HK-2 (cell line): ENCODE results near the gene BTF3.
"Not testable (repeated sequence)": the region's sequence is repeated elsewhere in the genome, so short reads cannot be mapped to it uniquely, and the experiment has no call there.

Experiments used
- DNase-seq: peaks from one replicate; pipeline ENCODE4 v3.0.0-alpha.2; 2018; ENCODE audit not compliant: unreplicated experiment

Gene BTF3

DNA sequence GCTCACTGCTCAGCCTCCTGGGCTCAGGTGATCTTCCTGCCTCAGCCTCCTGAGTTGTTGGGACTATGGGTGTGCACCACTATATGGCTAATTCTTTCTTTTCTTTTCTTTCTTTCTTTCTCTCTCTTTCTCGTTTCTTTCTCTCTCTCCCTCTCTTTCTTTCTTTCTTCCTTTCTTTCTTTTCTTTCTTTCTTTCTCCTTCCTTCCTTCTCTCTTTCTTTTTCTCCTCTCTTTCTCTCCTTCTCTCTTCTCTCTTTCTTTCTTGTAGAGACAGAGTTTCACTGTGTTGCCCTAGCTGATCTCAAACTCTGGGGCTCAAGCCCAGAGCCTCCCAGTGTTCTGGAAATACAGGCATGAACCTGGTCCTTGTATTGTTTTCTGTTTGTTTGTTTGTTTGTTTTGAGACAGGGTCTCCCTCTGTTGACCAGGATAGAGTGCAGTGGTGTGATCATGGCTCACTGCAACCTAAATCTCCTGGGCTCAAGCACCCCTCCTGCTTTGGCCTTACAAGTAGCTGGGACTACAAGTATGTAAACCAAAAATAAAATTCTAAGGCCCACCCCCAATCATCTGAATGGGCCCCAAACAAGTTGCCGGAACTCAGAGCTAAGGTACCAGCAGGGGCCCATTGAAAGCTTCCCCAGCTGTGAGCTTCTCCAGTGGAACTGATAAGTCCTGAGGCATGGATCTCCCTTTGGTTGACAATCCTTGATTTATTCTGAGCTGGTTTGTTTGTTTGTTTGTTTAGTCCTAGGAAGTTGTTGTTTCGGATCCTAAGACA is 11.9 kb upstream of the BTF3 start:
- DNase-seq: no peak

DNA sequence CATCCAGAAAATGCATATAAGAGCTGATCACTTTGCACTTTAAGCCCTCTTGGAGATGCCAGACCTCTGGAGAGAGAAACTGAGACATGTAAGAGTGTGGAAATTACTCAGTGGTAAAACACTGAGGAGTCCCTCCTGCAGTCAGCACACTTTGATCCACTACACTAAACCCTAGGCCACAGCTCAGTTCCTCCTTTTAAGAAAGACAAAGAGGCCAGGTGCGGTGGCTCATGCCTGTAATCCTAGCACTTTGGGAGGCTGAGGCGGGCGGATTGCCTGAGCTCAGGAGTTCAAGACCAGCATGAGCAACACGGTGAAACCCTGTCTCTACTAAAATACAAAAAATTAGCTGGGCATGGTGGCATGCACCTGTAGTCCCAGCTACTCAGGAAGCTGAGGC is 11.0 kb upstream of the BTF3 start:
- DNase-seq: not testable (repeated sequence)

DNA sequence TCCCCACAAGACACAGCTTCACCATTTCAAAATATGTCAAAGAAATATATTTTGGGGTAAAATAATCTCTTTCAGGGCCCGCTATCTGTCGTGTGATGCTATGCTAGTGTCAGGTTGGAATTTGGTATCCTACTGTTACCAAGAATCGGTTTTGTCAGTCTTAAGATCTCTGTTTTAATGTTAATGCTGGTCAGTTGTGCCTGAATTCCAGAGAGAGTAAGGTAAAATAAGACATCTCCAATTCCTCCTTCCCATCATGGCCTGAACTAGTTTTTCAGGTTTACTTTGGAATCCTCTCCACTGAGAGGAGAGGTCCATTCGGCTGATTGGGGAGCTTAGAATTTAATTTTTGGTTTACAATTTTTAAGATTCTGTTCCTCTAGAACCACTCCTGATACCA is 10.4 kb upstream of the BTF3 start:
- no peak for DNase-seq

DNA sequence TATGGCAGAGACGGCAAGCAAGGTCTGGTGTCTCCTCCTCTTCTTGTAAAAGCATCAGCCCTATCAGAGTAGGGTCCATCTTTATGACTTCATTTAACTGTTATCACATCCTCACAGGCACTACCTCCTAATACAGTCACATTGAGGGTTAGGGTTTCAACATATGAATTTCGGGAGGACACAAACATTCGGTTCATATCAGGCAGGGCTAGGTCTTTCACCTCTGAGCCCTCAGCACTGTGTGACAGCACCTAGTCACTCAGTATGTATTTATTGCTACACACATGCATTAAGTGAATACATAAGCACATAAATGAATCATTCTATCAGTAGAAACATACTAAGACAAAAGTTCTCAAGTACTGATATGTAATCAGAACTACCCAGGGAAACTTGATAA is 9.4 kb upstream of the BTF3 start:
- no peak for DNase-seq

DNA sequence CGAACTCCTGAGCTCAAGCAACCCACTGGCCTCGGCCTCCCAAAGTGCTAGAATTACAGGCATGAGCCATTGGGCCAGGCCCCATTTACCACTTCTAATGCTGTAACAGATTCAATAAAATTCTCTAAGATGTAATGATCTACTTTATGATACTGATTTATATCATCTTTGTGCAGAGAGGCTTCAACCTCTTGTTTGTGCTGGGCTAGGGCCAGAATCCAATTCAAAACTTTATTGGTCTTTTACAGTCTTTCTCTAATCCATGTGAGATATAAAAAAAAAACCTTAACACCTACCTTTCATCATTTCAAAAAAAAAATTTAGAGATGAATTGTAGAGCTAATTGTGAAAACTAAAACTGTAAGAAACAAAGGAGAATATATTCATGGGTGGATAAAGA is 8.2 kb upstream of the BTF3 start:
- DNase-seq: no peak

DNA sequence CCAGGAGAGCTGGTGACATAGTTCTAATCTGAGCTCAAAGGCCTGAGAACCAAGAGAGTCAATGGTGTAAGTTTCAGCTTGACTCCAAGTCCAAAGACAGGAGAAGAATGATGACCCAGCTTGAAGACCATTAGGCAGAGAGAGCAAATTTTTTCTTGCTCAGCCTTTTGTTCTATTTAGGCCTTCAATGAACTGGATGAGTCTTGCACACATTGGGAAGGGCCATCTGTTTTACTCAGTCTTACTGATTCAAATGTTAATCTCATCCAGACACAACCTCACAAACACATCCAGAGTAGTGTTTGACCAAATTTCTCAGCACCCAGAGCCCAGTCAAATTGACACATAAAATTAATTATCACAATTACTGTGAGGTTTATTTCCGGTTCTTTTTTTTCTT is 7.1 kb upstream of the BTF3 start:
- DNase-seq: no peak

DNA sequence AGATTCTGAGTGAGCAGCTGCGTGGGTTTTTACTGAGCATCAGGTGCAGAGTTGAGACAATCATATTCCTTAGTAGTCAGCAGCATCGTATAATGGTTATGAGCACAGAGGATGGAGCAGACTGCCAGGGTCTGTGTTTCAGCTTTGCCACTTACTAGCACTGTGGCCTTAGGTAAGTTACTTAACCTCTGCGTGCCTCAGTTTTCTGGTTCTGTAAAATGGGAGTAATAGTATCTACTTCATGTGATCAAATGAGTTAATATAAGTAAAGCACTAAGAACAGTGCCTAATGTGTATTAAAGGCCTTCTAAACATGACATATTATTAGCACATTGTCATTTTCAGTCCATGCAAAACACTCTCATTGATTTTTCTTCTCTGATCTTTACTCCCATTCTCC is 4.8 kb upstream of the BTF3 start:
- no peak for DNase-seq

DNA sequence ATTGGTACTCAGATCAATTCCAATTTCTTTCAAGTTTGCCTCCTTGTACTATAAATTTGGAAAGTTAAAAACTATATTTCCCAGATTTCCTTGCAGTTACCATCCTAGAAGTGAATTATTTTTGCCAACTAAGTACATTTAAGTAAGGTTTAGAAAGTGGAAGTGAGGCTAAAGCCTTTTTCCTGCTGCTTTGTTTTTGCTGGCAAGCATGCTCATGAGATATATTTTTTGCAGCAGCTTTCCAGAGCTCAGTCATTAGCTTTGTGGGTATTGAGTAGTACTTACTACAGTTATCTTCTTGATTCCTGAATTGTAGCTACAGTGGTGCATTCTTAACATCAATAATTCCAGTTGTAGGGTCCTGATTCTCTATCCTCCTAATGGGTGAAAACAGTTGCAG is 3.5 kb upstream of the BTF3 start:
- no peak for DNase-seq

DNA sequence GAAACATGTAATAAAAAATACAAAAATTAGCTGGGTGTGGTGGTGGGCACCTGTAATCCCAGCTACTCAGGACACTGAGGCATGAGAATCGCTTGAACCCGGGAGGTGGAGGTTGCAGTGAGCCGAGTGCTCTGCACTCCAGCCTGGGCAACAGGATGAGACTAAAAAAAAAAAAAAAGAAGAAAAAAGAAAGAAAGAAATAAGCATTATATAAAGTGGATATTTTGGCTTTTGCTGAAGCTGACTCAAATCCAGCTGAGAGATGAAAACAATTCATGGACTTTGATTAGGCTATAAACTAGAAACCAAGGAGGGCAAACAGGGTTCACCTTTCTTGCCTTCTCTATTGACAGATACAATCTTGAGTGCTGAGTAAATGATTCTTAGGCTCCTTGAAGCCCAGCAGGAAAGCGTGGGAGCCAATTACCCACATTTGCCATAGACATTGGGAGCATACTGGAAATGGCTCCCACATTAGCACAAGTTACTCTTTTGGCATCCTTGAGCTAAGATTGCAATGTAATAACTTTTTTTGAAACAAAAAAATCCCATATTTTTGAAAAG is 2.4 kb upstream of the BTF3 start:
- no peak for DNase-seq

DNA sequence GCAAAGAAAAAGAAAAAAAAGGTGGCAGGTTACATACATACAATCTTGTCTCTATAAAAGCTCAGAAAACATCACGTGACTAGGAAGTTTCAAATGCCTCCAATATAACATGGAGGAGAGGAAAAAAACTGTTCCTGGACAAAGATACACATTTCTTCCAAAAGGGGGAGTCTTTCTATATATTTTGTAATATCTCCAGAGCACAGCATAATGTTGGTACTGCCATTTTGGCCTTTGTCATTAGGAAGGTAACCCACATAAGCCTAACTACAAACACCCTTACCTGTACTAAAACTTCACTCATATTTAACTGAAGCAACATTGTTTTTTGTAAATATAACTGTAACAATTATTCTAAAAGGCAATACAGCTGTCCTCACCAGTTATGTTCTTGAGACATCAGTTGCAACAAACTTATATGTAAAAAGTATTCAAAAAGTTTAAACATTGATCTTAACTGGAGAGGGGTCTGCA is 1.2 kb upstream of the BTF3 start:
- no peak for DNase-seq

DNA sequence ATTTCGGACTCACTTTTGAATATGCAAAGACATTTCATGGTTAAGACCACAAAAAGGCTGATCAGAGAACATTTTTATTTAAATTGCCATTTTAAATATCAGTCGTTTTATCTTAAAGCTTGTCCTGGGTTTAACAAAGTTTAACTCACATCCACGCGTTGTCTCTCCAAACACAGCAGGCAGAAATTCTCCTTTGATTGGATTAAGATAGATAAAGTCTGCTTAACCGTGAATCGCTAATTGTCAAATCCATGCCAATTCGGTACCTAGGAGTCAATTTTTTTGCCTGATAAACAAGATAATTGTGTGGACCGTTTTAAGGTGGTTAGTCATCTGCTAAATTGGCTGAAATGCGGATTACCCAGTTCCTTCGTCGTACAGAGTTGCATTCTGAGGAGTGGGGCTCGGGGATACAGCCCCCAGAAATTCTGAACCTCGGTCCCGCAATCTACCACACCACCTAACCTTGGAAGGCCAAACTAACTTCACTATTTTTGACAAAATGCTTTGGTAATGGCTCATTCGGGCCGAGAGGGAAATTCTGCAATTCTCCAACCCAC is 665 bp upstream of the BTF3 start:
- DNase-seq: no peak

DNA sequence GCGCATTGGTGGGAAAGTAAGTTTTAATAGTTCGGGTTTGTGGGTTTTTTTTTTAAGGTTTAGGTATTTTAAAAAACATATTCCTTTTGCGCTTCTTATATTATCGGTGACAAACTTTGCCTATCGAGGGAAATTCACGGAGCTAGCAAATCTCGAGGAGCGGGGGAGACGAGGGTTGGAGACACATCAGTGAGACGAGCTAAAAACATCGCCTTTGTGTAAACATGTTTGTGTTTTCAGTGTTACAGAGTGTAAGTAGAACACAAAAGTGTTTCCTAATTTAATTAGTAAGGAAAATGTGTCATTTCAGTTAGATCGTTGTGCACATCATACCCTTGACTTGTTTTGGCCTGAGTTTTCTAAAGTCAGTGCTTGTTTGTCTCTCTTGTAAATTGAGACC is 945 bp downstream of the BTF3 start:
- DNase-seq: no peak

DNA sequence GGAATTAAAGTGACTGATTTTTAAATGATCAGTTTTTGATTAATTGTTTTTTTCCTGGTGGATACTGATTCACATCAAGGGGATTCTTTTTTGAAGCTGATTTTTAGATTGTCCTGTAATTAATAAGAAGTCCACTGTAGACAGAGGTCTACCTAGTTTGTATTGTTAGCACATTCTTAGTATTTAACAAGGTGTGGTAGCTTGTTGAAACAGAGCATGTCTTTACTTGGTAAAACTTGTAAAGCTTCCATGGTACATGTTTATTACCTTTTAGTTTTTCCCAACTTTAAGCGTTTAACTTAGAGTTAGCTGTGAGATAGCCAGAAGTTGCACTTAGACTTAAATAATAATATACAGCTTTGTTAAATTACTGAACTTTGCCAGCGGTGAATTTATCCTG is 1.5 kb downstream of the BTF3 start:
- no peak for DNase-seq

DNA sequence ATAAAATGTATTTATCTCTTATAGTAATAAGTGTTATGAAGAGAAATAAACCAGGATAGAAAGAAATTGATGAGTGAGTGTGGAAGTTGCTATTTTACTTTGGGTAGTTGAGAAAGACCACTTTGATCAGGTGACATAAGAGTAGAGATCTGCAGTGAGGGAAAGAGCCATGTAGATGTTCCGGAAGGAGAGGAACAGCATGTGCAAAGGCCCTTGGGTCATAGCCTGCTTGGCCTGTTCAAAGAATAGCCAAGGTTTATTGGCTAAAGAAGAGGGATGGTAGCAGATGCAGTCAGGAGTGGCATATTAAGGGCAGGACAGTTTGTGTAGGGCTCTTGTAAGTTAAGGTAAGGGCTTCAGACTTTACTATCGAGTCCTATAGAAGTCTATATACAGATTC is 3.2 kb downstream of the BTF3 start:
- DNase-seq: no peak

DNA sequence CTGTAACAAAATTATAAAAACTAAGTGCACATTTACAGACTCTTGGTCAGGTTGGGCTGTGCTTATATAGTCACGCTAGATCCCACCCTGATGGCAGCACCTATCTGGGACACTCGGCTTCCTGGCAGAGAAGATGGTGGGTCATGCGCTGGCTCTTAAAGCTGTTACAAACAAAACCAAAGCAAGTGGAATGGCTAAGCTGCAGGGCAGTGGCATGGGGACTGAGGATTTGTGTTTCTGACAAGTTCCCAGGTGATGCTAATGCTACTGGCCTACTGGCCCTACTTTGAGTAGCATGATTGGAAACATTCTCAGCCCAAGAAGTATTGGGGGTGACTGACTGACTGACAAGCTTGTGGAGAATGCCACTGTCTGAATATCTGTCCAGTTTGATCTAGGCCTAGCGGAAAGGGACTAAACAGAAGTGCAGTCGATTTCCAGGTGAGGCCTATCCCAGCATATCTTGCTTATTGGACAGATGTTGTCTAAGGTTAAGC is 8.3 kb downstream of the BTF3 start:
- DNase-seq: peak; percentile 4

DNA sequence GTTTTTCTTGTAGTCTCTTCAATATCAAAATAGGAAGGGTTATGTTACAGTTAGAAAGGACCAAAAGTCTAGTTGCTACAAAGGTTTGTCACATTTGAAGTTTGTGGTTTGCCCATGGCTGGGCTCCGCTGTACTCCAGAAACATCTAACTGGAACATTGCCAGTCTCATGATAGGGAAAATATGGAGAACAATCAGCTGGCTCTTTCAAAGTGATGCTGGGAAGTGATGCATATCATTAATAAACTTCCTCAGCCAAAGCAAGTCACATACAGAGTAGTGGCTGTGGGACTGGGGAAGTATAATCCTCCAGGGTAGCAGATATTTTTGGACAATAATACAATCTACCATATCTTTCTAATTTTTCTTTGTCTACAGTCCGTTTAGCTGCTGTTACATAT is 8.8 kb downstream of the BTF3 start:
- no peak for DNase-seq

DNA sequence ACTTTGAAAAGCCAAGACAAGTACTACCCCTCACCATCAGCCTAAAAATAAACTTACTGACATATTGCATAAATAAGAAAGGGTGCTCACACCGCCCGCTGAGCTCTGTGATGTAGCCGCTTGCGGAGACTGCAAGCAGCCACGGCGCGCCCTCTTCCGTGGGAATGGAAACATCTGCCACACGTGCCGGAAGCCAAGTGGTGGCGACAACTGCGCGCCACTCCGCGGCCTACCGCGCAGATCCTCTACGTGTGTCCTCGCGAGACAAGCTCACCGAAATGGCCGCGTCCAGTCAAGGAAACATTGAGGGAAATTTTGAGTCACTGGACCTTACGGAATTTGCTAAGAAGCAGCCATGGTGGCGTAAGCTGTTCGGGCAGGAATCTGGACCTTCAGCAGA is 10.3 kb downstream of the BTF3 start:
- DNase-seq: not testable (repeated sequence)

DNA sequence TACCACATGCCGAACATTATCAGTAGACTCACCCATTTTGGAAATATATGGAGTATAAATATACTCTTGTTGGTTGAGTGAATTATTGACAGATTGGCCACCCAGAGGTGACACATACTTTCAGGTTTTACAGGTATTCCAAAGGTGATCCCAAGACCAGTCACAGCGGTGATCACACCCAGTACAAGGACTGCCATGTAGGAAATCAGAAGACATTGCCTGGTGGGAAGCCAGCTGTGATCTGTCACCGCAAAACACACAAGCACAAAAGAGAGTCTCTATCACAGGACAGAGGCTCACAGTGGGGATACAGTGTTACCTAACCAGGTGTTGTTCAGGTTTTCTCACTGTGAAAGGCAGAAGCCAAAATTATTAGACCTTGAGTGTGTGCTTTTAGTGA is 15.8 kb downstream of the BTF3 start:
- DNase-seq: no peak

DNA sequence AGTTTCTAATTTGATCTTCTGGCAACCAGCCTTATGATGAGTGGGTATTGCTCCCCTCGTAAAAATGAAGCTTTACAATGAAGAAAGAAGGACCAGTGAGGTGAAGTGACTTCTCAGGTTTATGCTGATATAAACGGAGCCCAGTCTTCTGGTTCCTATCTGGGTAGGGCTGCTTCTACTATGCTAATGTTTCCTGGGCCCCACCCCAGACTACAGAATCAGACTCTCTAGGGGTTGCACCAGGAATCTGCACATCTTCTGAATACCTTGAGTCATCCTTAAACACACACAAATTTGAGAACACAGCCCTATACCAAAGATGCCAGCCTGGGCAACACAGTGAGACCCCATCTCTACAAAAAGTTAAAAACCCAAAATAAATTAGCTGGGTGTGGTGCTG is 16.2 kb downstream of the BTF3 start:
- DNase-seq: no peak

DNA sequence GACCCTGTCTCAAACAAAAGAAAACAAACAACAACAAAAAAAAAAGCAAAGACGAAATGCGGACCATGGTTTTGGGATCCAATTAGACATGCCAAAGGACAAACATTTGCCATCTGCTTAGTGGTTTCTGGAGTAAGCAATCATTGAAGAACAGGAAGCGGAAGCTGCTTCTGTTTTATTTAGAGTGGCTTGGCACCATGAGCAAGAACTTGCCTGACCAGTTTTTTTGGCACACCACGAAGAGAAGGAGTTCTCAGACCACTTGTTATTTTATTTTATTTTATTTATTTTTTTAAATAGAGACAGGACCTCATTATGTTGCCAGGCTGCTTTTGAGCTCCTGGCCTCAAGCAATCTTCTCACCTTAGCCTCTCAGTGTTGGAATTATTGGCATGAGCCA is 17.0 kb downstream of the BTF3 start:
- no peak for DNase-seq

DNA sequence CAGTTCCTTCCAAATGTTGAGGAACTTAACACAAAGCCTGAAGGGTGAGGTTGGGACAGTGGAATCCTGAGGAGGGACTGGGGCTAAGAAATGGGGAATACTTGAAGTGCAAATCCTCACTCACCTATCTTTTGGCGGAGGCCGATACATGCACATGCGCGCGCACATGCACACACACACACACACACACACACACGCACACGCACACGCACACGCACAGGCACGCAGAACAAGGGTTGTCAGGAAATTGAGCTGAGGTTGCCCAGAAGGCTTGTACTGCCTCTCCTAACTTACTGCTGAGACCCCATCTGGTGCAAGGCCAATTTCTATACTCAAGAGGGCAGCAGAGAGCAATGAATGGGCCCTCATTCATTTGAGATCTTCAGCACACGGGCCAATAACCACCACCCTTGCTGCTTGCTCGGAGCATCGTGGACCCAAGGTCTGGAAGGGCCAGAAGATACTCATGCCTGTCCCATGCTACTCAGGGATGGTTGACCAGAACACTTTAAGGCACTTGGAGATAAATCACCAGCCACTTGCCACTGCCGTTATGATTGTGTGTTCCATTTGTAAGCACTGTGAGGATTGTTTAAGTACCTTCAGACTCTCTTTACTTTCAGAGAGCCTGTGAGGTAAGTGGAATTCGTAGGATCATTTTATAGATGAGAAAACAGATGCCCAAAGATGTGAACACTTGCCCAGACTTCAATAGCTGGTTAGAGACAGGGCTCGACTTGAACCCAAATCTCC is 21.5 kb downstream of the BTF3 start:
- DNase-seq: peak; percentile 55

DNA sequence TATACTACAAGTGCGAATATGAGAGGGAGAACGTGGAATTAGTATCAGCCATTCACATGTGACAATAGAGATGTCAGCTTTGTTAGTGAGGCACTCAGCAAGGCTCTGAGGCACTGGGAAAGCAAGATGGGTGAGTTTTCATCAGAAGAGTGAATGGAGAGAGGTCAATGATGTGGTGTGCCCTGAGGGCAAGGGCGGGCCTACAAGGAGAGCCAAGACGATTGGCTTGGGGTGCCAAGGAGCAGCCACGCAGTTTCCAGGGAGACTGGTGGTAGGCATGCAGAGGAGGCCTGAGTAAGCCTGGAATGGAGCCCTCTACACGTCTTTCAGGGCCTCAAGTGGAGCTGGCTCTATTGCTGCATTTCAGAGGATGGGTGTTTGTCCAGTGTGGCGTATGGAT is 24.7 kb downstream of the BTF3 start:
- no peak for DNase-seq

DNA sequence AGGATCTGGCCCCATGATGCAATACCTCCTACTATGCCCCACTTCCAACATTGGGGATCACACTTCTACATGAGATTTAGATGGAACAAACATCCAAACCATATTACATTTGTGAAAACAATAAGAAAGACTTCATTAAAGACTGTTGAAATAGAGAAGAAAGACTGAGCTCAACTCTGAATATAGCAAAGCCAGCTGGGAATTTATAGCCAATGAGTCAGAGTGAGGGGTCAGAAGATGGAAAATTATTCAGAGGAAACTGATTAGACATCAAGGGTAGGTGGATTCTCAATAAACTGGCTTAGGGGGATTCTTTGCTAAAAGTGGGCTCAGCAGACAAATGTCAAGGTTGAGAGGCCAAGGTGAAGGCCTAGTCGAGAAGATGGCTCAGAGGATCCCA is 25.6 kb downstream of the BTF3 start:
- no peak for DNase-seq
